HEK293 (cell line): Measurements from ENCODE around the gene C6orf136.

ENCODE experiments used
- CTCF ChIA-PET: fragments of 350-600 bp; formaldehyde crosslinking; extraction: SDS; loops from one replicate; lab custom pipeline; 2021; ENCODE audit warnings: antibody characterized with exemption; lab: Yijun Ruan, JAX
- POLR2A ChIA-PET: fragments of 300-600 bp; formaldehyde crosslinking; extraction: SDS; loops from one replicate; lab custom pipeline; 2020; ENCODE audit warnings: antibody characterized with exemption, inconsistent platforms; lab: Yijun Ruan, JAX
- H3K27ac ChIP-seq: fragments of 200-500 bp; sonication (Bioruptor generic); 2 replicates; pipeline ENCODE4 v1.5.1; 2014; ENCODE audit warnings: low read depth, low read length, control low read depth, inconsistent platforms; ENCODE audit errors: extremely low read depth
- H3K36me3 ChIP-seq, 2 experiments: fragments of 200-500 bp in 1 of 2; sonication (Bioruptor generic) in 1 of 2; 1 replicate in 1 of 2; 2 replicates in 1 of 2; pipeline ENCODE4 v1.5.1; 2014 to 2017; ENCODE audit warnings: inconsistent platforms in 2 of 2, low read length in 2 of 2; ENCODE audit not compliant: control insufficient read depth in 2 of 2, insufficient read depth in 1 of 2
- H3K4me1 ChIP-seq: fragments of 200-500 bp; sonication (Bioruptor generic); 2 replicates; pipeline ENCODE4 v1.5.1; 2014; ENCODE audit warnings: mild to moderate bottlenecking, low read length, inconsistent platforms; ENCODE audit not compliant: control insufficient read depth, insufficient read depth
- H3K4me3 ChIP-seq: 2 replicates; pipeline ENCODE4 v1.5.1; 2011; ENCODE audit warnings: low read depth, mild to moderate bottlenecking, control low read depth, low read length, moderate library complexity
- H3K9me3 ChIP-seq: fragments of 200-500 bp; sonication (Bioruptor generic); 2 replicates; pipeline ENCODE4 v1.5.1; 2014; ENCODE audit warnings: low read depth, low read length, inconsistent platforms; ENCODE audit not compliant: control insufficient read depth, insufficient read depth
- BCL11B ChIP-seq: fragments of 450-650 bp; formaldehyde crosslinking; IDR thresholded peaks from 2 replicates; pipeline ENCODE4 v1.5.1; 2016; ENCODE audit warnings: low read depth, missing biosample characterization, missing genetic modification characterization
- BCL6B ChIP-seq: fragments of 450-650 bp; formaldehyde crosslinking; IDR thresholded peaks from 2 replicates; pipeline ENCODE4 v1.5.1; 2017; ENCODE audit warnings: missing biosample characterization, missing genetic modification characterization
- CTCF ChIP-seq: fragments of 450-650 bp; formaldehyde crosslinking; IDR thresholded peaks from 2 replicates; pipeline ENCODE4 v1.5.1; 2016; ENCODE audit warnings: missing biosample characterization, missing genetic modification characterization
- KLF1 ChIP-seq: fragments of 450-650 bp; formaldehyde crosslinking; IDR thresholded peaks from 2 replicates; pipeline ENCODE4 v1.5.1; 2016; ENCODE audit warnings: missing biosample characterization, missing genetic modification characterization
- KLF8 ChIP-seq: fragments of 450-650 bp; formaldehyde crosslinking; IDR thresholded peaks from 2 replicates; pipeline ENCODE4 v1.5.1; 2016; ENCODE audit warnings: missing biosample characterization, missing genetic modification characterization
- RBAK ChIP-seq: fragments of 450-650 bp; formaldehyde crosslinking; IDR thresholded peaks from 2 replicates; pipeline ENCODE4 v1.5.1; 2016; ENCODE audit warnings: missing biosample characterization, missing genetic modification characterization
- WT1 ChIP-seq: fragments of 450-650 bp; formaldehyde crosslinking; IDR thresholded peaks from 2 replicates; pipeline ENCODE4 v1.5.1; 2016; ENCODE audit warnings: missing biosample characterization, missing genetic modification characterization
- ZBTB17 ChIP-seq: fragments of 450-650 bp; formaldehyde crosslinking; IDR thresholded peaks from 2 replicates; pipeline ENCODE4 v1.5.1; 2016; ENCODE audit warnings: missing biosample characterization, missing genetic modification characterization
- ZBTB21 ChIP-seq: fragments of 450-650 bp; formaldehyde crosslinking; IDR thresholded peaks from 2 replicates; pipeline ENCODE4 v1.5.1; 2017; ENCODE audit warnings: missing biosample characterization, missing genetic modification characterization
- ZBTB49 ChIP-seq: fragments of 450-650 bp; formaldehyde crosslinking; IDR thresholded peaks from 2 replicates; pipeline ENCODE4 v1.5.1; 2016; ENCODE audit warnings: missing biosample characterization, missing genetic modification characterization, low read depth
- ZBTB8A ChIP-seq: fragments of 450-650 bp; formaldehyde crosslinking; IDR thresholded peaks from 2 replicates; pipeline ENCODE4 v1.5.1; 2016; ENCODE audit warnings: missing biosample characterization, missing genetic modification characterization
- ZNF239 ChIP-seq: fragments of 450-650 bp; formaldehyde crosslinking; IDR thresholded peaks from 2 replicates; pipeline ENCODE4 v1.5.1; 2016; ENCODE audit warnings: missing biosample characterization, missing genetic modification characterization
- ZNF324 ChIP-seq: fragments of 450-650 bp; formaldehyde crosslinking; IDR thresholded peaks from 2 replicates; pipeline ENCODE4 v1.5.1; 2016; ENCODE audit warnings: missing biosample characterization, missing genetic modification characterization
- ZNF341 ChIP-seq: fragments of 450-650 bp; formaldehyde crosslinking; IDR thresholded peaks from 2 replicates; pipeline ENCODE4; 2016; ENCODE audit warnings: low read depth, missing biosample characterization, missing genetic modification characterization
- ZNF394 ChIP-seq: fragments of 450-650 bp; formaldehyde crosslinking; IDR thresholded peaks from 2 replicates; pipeline ENCODE4 v1.5.1; 2016; ENCODE audit warnings: missing biosample characterization, missing genetic modification characterization, mild to moderate bottlenecking, moderate library complexity, borderline replicate concordance
- ZNF398 ChIP-seq: fragments of 450-650 bp; formaldehyde crosslinking; IDR thresholded peaks from 2 replicates; pipeline ENCODE4 v1.5.1; 2017; ENCODE audit warnings: missing biosample characterization, missing genetic modification characterization
- ZNF426 ChIP-seq: fragments of 450-650 bp; formaldehyde crosslinking; IDR thresholded peaks from 2 replicates; pipeline ENCODE4 v1.5.1; 2017; ENCODE audit warnings: missing biosample characterization, missing genetic modification characterization, mild to moderate bottlenecking, inconsistent platforms, moderate library complexity
- ZNF473 ChIP-seq: fragments of 450-650 bp; formaldehyde crosslinking; IDR thresholded peaks from 2 replicates; pipeline ENCODE4 v1.5.1; 2017; ENCODE audit warnings: missing biosample characterization, missing genetic modification characterization
- ZNF513 ChIP-seq: fragments of 450-650 bp; IDR thresholded peaks from 2 replicates; pipeline ENCODE4 v1.5.1; 2018; ENCODE audit warnings: missing biosample characterization, missing genetic modification characterization
- ZNF558 ChIP-seq: fragments of 450-650 bp; formaldehyde crosslinking; IDR thresholded peaks from 2 replicates; pipeline ENCODE4 v1.5.1; 2016; ENCODE audit warnings: missing biosample characterization, missing genetic modification characterization
- ZNF654 ChIP-seq: fragments of 450-650 bp; formaldehyde crosslinking; IDR thresholded peaks from 2 replicates; pipeline ENCODE4 v1.5.1; 2016; ENCODE audit warnings: low read depth, missing biosample characterization, missing genetic modification characterization
- ZNF664 ChIP-seq: fragments of 450-650 bp; formaldehyde crosslinking; IDR thresholded peaks from 2 replicates; pipeline ENCODE4 v1.5.1; 2016; ENCODE audit warnings: missing biosample characterization, missing genetic modification characterization
- ZNF692 ChIP-seq: fragments of 450-650 bp; formaldehyde crosslinking; IDR thresholded peaks from 2 replicates; pipeline ENCODE4 v1.5.1; 2016; ENCODE audit warnings: missing biosample characterization, missing genetic modification characterization
- ZNF701 ChIP-seq: fragments of 450-650 bp; formaldehyde crosslinking; IDR thresholded peaks from 2 replicates; pipeline ENCODE4 v1.5.1; 2016; ENCODE audit warnings: missing biosample characterization, missing genetic modification characterization
- ZNF747 ChIP-seq: fragments of 450-650 bp; formaldehyde crosslinking; IDR thresholded peaks from 2 replicates; pipeline ENCODE4 v1.5.1; 2016; ENCODE audit warnings: missing biosample characterization, missing genetic modification characterization
- ZNF76 ChIP-seq: fragments of 450-650 bp; formaldehyde crosslinking; IDR thresholded peaks from 2 replicates; pipeline ENCODE4; 2016; ENCODE audit warnings: low read depth, missing biosample characterization, missing genetic modification characterization, borderline replicate concordance
- ZNF843 ChIP-seq: fragments of 450-650 bp; formaldehyde crosslinking; IDR thresholded peaks from 2 replicates; pipeline ENCODE4 v1.5.1; 2016; ENCODE audit warnings: missing biosample characterization, missing genetic modification characterization

The C6orf136 gene

GRCh38 chr6:30678964-30679726 is 32.2 kb downstream of the C6orf136 start:
- peaks cover 19 to 34% of the 10 kb centered on the region in 2 experiments; a peak in 2 of 3 replicates for H3K36me3 ChIP-seq
- peaks cover 19% of the 10 kb centered on the region for H3K4me1 ChIP-seq
- CTCF ChIA-PET = interaction anchor here (0.5 to 19.6 kb wide), 54 partner anchors 8 to 894 kb away, joined by 3 to 692 read pairs (median 4); partner anchors contain the start of genes FLOT1, MDC1, MRPS18B and NRM
- H3K9me3 ChIP-seq = no peaks in the 10 kb centered on the region
- POLR2A ChIA-PET = interaction anchor here (0.7 to 7.6 kb wide), 18 partner anchors 8 to 235 kb away, joined by 3 to 120 read pairs (median 4); partner anchors contain the start of genes DDR1, MDC1, TUBB and VARS2
- no peak overlapping the region for H3K4me3 ChIP-seq
- no peak overlapping the region for H3K27ac ChIP-seq
- TF ChIP-seq ZNF513 (tag by site-specific recombination) (peak; percentile 96), ZNF701 (no peak), ZBTB8A (tag by site-specific recombination) (peak; percentile 52), ZNF394 (tag by site-specific recombination) (peak; percentile 55; the same call in 1 of the 2 replicates), ZNF664 (tag by site-specific recombination) (no peak), ZNF324 (tag by site-specific recombination) (peak; percentile 49; the same call in 1 of the 2 replicates), ZNF654 (tag by site-specific recombination) (peak; percentile 96), ZNF76 (tag by site-specific recombination) (peak; percentile 67; the same call in 1 of the 2 replicates), ZNF426 (tag by site-specific recombination) (no peak), WT1 (tag by site-specific recombination) (peak; percentile 37; the same call in 1 of the 2 replicates), ZNF558 (tag by site-specific recombination) (no peak), KLF8 (tag by site-specific recombination) (peak; percentile 40; the same call in 1 of the 2 replicates), ZNF239 (tag by site-specific recombination) (no peak), ZNF692 (tag by site-specific recombination) (0 out of 2 replicates have a peak, but pooled peaks have one; percentile 47), KLF1 (tag by site-specific recombination) (no peak), RBAK (no peak), ZNF398 (tag by site-specific recombination) (no peak), ZNF473 (tag by site-specific recombination) (no peak), ZBTB21 (tag by site-specific recombination) (no peak), CTCF (tag by site-specific recombination) (peak; percentile 90), BCL11B (tag by site-specific recombination) (no peak), ZNF843 (tag by site-specific recombination) (peak; percentile 34; the same call in 1 of the 2 replicates), ZNF747 (tag by site-specific recombination) (no peak), ZBTB17 (peak; percentile 86), BCL6B (no peak), ZBTB49 (no peak), ZNF341 (tag by site-specific recombination) (peak; percentile 10; the same call in 1 of the 2 replicates)
